ENCODE results near the gene SSTR4.
A peak's percentile ranks its signal among the peaks of the same experiment; 100 is the strongest.

SSTR4 gene

DNA sequence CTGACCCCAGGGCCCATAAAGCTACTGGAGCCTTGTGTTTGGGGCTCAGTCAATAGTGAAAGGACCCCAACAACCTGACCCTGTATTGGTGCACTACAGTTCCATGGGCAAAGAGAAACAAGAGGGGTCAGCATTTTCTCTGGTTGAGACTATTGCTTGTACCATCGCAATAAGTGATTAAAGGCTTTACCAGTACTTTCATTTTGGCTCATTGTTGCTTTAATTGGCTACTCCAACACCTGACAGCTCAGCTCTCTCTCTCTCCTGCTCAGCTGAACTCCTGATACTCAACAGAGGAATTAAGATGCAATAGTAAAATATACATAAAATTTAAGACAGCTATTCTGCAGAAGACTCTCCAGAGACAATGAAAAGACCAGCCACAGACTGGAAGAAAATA, 33.2 kb downstream of the SSTR4 start:
- no peak for DNase-seq

DNA sequence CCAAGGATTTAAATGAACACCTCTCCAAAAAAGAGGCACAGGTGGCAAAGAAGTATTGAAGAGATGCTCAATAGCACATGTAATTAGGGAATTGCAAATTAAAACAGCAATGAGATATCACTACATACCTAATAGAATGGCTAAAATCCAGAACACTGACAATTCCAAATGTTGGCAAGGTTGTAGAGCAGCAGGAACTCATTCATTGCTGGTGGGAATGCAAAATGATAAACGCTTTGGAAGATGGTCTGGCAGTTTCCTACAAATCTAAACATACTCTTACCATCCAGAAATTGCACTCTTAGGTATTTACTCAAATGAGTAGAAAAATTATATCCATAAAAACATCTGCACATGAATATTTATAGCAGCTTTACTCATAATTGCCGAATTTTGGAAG, 34.0 kb downstream of the SSTR4 start:
- DNase-seq = no peak

DNA sequence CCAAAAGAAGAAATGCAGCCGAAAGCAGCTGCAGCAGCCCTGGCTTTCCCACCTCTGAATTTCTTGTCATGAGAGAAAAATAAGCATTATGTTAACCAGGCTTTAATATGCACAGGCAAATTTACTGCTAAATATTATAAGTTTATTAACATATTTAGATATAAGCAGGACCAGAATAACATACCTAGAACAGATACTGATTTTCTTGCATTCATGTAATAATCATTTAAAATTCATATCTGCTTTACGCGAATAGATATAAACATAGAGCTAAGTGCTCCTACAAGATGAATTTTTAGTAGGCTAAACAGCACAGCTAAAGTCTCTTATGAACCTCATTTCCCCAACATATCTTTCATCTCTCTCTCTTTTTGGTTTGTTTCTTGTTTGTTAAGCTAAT, 36.3 kb downstream of the SSTR4 start:
- DNase-seq = no peak

DNA sequence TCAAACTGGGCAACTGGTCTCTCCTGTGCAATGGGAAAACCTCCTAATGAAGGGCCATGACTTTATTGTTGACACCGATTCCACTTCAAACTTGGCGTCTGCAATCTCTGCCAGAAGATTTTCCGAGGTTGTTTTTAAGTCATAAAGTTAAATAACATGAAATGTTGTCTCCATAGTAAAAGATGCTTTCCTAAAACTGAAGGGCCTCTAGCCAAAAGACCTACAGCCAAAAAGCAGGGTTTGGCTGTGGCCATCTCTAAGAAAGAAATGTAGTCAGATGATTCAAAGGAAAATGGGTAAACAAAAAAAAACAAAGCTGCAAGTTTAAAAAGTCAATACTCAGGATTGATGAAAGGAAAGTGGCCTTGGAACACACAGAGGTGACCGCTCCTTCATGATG, 36.9 kb downstream of the SSTR4 start:
- no peak for DNase-seq

DNA sequence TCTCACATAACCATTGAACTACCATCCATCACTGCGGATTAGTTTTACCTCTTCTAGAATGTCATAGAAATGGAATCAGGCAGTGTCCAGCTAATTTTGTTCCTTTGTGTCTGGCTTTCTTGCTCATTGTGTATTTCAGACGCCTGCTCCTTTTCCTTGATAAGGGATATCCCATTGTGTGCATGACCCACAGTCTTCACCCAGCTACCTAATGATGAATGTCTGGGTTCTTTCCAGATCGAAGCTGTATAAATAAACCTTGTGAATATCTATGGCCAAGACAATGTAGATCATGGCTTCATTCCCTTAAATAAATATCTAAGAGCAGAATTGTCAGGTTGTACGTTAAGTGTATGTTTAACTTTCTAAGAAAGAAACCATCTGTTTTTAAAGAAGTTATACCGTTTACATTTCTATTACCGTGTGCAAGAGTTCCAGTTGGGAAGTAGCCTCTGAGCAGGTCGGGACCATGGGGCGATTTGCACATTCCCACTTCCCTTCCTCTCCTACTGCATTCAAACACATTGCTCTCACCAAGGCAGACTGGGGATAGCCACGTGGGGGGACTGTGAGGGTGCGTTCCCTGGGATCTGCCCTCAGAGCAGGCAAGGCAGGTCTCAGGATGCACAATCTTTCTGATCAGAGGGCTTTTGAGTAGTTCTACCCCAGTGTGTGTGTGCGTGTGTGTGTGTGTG, 37.9 kb downstream of the SSTR4 start:
- DNase-seq = no peak

DNA sequence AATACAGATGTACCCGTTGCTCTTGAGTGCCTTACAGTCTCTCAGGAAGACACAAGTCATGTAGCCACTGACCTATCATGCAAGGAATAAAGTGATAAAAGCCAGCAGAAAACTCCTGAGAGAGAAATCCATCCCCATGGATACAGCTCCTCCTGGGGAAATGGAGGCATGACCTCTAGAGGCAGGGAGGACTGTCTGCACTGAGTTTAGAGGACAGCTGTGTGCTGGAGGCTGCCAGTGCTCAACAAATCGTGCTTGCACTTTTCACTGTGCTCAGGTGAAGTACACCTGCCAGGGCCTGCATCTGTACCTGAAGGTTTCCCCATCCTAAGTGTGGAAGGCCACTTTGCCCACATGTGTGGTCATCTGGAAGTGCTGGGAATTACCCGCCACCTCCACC, 38.9 kb downstream of the SSTR4 start:
- no peak for DNase-seq

DNA sequence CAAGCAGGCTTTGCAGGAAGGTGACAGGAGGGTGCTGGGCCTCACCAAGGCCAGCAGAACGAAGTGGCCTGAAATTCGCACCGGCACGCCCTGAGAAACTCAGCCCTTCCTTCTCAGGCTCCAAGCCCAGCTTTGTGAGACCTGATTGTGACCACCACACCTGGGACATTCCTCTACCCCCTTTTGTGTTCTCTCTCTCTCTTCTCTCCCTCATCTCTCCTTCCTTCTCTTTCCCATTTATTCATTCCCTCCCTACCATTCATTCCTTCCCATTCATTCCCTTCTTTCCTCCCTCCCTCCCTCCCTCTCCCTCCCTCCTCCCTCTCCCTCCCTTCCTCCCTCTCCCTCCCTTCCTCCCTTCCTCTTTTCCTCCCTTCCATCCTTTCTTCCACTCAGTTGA, 42.2 kb downstream of the SSTR4 start:
- no peak for DNase-seq

DNA sequence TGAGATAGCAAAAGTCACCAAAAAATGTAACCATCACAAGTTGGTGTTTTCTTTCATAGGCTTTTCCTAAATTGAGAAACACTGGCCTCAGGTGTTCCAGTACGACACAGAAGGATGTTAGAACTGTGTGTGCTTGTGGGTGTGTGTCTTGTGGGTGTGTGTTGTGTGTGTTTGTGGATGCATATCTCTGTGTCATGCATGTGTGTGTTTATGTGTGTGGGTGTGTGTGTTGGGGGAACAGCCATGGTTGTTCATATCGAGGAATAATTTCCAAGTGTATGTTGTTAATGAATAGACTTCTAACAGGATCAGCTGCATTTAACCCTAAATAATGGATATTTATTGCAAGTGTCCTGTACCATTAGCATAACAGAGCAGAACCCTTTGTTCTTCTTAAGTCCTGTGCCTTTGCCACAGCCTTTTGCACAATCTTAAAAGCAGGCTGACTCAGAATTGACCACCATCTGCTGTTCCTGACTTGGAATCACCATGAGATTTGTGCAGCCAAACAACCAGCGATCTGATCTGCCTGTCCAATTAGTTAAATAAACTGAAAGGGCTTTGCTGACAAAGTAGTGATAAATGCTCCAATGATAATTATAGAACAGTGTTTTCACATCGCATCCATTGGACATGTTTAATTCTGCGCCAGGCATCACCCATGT, 43.4 kb downstream of the SSTR4 start:
- DNase-seq = no peak

DNA sequence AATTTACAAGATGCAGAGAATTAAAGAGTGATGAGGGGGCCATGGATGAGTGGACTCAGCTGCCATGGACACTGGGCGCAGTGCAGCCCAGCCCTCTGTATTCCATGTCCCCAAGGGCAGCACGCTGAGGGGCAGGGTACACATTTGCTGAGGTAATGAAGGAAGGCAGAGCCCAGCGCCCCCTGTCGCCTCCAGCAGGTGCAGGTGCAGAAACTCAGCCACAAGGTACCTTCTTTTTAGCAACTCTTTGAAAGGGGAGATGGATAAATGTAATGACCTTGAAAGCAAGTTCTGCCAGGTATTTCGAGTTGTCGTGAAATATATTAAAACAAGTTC, 43.9 kb downstream of the SSTR4 start:
- peak; percentile 31 for DNase-seq

DNA sequence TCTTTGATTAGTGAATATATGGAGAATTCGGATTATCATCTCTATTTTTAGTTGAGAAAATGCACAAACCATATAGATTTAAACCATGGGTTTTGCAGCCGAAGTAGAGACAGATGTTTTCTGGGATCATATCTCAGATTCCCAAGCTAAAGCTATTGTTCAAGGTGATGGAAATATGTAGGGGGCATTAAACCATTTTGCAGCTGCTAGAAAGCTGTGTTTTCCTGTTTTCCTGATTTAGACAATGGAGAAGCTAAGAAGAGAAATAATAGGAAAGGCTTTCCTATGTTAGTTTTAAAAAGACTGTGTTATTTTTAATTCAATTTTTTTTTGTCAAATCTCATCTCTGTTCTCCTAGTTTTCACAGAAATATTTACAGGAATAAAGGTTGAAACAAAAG, 44.8 kb downstream of the SSTR4 start:
- DNase-seq = no peak

DNA sequence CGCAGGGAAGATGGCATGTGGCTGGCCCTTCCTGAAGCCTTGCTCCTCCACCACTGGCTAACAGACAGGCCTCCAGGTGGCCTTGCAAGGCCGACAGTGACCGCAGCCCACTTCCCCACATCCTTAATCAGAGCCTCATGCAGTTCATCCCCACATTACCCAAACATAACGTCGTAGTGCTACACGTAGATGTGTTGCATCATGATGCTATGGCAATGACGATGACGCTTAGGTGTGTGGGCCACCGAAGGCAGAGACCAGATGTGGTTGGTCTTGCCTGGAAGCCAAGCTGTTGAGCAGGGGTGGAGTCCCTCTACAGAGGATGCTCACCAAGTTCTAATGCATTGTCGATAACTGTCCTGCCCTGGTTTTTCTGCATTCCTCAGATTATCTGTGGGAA, 45.4 kb downstream of the SSTR4 start:
- DNase-seq = no peak

DNA sequence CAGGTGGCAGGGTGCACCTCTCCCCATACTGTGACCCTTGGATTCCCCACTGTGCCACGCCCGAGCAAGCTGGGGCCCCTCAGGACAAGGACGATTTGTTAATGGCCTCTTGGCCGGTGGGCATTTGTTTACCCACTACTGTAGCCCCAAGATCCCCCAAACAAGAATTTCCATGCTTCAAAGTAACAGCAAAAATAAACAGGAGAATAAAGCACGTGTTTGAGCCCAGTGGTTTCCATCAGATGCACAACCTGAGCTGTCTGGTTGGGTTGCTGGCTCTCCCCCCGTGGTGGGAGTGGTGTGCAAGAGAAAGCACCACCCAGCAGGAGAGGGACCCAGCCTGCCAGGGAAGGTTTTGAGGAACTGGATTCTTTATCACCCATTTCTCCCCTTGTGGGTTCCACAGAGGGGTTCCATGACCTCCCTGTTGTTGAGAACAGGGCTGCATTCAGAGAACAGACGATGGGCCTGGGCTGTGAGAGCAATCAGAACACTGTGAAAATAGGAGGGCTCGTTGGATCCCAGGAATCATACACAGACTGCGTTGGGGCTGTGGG, 46.2 kb downstream of the SSTR4 start:
- no peak for DNase-seq

DNA sequence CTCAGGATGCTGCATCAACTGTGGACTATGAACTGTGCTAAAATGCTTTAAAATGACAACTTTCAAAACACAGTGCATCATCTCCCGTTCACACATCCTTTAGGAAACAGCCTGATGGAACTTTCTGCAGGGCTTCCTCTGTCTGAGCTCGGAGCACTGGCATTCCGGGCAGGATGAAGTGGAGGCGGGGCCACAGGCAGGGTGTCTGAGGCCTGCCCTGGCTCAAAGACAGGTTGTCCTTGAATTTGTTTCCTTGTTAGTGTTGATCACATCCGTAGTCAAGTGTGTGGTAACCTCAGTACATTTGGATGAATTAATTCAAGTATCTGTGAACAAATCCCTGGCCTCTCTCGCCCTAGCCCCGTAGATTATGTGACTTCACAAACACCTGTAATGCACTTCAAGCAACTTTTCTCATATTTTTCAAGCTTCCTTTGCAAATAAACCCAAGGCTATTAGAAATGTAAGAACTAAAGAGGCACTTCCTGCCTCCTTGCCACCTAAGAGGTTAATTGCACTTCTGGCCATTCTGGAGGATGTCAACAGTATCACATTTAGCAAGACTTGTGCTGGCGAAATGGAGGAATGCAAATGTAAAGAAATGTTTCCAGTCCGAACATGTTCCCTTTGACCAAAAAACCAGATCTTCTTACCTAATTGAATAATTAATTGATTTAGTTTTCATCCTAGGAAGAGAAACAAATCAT, 47.9 kb downstream of the SSTR4 start:
- no peak for DNase-seq

DNA sequence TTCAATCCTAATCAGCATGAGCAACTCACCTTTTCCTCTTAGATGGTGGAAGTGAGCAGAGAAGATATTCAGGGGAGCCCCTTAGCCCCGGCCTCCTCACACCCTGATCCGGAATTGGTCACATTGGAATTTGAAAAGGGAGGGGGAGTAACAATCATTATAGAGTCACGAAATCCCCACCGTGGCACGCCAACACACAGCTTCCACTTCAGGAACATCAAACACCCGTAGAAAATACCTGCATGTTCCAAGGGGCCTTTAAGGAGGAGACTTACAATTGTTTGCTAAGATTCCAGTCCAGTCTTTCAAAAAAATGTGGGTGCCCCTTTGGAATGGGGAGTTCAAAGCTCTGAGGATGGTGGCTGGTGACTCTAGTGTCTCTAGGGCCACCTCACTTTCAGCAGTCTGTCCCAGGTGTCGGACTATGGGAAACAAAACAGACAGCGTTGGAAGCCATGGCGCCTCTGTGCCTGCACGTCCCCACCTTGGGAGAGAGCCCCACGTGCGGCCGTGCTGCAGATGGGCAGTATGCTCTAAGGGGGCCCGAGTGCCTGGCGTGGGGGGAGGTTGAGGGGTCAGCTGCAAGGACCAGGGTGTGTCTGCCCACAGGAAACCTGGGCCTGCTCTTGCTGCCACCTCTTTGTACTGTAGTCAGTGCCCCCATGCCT, 48.6 kb downstream of the SSTR4 start:
- DNase-seq = no peak

DNA sequence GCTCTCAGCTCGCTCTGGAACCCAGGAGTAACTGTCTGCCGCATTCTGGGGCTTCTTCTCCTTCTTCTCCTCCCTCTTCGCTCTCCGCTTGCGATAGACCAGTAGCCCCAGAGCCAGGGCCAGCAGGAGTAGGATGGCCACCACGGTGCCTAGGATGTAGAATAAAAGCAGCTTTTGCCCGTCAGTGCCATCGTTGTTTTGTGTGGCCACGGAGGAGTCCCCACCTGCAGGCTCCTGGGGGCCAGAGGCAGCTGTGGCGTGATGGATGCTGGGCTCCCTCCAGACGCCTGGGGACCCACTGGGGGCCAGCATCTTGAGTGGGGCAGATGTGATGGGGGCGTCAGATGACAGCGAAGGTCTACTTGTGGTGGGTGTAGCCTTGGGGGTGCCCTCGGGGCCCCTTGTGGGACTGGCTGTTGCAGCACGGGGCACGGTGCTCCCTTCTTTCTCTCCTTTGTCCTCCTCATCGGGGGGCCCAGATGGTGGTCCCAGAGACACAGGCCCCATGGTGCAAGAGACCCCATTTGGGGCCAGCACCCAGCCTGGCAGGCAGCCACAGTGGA, 49.3 kb downstream of the SSTR4 start:
- DNase-seq = no peak

DNA sequence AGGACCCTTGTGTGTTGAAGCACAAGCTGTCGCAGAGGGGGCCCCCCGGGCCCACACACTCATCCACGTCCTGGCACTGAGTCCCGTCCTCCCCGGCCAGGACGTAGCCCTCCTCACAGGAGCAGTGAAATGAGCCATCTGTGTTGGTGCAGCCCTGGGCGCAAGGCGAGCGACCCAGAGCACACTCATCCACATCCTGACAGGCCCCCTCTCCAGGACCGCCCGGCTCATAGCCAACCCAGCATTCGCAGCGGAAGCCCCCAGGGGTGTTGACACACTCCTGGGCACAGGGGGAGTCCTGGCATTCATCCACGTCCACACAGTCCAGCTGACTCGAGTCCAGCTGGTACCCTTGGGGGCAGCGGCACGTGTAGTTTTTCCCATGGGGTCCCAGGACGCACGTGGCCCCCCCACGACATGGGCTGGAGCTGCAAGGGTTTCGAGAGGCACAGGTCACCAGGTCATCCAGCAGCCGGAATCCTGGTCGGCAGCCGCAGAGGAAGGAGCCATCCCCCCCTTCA, 49.8 kb downstream of the SSTR4 start:
- DNase-seq = no peak

DNA sequence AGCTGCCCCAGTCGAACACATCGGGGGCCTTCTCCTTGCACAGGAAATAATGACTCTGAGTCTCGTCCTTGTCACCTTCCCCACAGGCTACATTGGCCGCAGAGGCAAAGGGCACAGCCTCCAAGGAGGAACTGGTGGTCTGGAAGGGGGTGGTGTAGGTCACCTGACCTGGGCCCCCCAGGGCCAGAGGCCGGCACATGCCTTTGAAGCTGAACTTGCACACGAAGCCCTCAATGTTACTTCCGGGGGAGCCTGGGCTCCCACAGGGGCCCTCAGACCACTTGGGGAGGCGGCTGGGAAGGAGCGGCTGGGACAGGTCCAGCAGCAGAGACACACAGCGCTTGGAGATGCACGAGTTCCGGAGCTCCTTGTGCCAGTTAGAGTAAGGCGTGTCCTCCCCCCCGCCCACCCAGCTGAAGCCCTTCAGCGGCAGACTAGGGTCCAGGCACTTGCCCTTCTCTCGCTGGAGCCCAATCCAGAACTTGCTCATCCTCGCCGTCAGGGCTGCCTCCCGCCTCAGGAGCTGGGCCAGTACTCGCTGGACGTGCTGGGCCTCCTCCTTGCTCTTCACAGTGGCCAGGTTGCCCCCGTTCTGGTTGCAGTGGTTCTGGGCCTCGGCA, 50.4 kb downstream of the SSTR4 start:
- no peak for DNase-seq

DNA sequence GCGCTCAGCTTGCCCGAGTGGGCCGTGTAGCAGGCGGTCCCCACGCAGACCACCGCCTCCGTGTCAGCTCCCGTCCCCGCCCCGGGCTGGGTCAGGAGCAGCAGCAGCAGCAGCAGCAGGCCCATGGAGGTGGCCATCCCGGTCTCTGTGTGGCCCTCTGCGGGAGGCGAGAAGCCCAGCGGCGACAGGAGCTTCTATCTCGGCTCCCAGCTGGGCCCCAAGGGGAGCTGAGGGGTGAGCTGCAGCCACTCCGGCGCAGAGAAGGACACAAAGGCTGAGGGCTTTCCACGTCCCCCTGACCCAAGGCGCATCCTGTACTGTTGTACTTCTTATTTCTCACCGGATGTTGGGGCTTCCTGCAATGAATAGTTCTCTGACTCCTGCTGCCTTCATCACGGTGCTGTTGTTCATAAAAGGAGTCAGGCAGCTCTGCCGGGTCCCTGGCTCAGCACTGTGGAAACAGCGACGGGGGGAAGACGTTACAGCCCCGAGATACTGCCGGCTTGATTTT, 51.0 kb downstream of the SSTR4 start, which contains the start of gene CD93:
CD93 (minus strand) TSS at position 269 of the 511 bp plus-strand sequence; CDS start at position 137, 132 bp downstream.
- DNase-seq = no peak

DNA sequence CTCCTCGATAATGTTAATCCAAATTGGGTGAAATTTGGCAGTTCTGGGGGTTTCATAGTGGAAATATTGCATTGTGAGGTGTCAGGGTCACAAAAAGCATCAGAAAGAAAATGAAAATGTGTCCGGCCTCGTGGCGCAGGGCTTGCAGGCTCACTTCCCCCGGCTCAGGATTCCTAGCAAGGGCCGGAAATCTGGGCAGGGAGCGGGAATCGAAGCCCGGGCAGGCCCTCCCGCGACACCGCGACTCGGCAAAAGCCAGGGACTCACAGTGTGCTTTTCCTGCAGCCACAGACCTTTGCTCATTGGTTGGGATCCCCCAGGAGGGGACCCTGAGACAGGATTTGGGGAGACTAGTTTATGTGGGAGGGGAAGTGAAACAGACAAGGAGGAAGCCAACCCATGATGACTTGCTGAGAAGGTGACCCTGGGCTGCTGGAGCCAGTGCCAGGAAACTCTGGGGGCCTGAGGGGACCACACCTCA, 51.9 kb downstream of the SSTR4 start:
- DNase-seq = no peak

DNA sequence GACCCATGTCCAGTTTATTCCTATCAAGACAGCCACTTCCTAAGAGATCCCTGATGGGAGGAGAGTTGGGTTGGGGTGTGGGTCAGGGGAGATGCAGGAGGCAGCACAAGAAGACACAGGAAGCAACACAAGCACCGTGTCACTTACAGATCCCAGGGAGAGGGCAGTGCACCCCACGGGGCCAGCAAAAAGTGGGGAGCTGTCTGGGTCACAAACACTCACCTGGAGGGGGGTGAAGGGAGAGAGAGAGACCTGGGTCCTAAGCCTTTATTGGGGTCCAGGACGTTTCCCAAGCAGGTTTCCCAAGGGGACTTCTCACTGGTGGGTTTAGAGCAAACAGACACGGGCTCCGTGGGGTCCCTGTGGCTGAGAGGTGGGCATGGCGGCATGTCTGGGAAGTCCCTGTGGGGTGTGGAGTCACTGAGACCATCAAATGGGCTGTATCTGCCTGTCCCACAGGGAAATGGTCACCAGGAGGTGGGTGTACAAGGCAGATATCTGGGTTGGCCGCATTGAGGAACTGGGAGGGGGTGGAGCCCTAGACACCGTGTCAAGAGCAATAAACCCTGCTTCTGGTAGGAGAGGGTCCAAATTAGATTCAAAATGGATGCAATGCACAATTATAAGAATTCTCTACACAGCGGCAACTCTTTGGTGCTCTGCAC, 52.6 kb downstream of the SSTR4 start:
- no peak for DNase-seq
